Occipital lobe (tissue), 2 donors: ENCODE data around the gene GMDS. TPM values are rescaled to one million over a fixed set of nuclear protein-coding genes. Genes with fewer than 3 reads are reported as not detected.
"Not testable (repeated sequence)": the region's sequence is repeated elsewhere in the genome, so short reads cannot be mapped to it uniquely, and the experiment has no call there.

Experiments
- DNase-seq: peaks from one replicate; lab custom pipeline; 2025; lab: John Stamatoyannopoulos, UW
- total RNA-seq: library from RNA; depleted of rRNA; stranded (reverse); fragments of >200 nt; gene quantifications from one replicate; pipeline ENCODE4 v1.2.3, GENCODE V29; 2014

The GMDS gene
- total RNA-seq, 1 donor from 2014 or later = 6.1 TPM

- DNase-seq = no peak
These were observed 376.7 kb downstream of the GMDS start for GRCh38 chr6:1868561-1869261.

- no peak for DNase-seq
These were observed 378.2 kb downstream of the GMDS start for GRCh38 chr6:1867197-1867596.

- no peak for DNase-seq
These were observed 379.8 kb downstream of the GMDS start for GRCh38 chr6:1865585-1865984.

GRCh38 chr6:1864496-1864895 is 380.9 kb downstream of the GMDS start:
- DNase-seq = no peak

GRCh38 chr6:1862411-1862810 is 383.0 kb downstream of the GMDS start:
- no peak for DNase-seq

- no peak for DNase-seq
These were observed 384.6 kb downstream of the GMDS start for GRCh38 chr6:1860756-1861348.

- no peak for DNase-seq
These were observed 386.5 kb downstream of the GMDS start for GRCh38 chr6:1858859-1859258.

- no peak for DNase-seq
These were observed 387.2 kb downstream of the GMDS start for GRCh38 chr6:1858196-1858595.

- DNase-seq = no peak
These were observed 389.0 kb downstream of the GMDS start for GRCh38 chr6:1856381-1856780.

GRCh38 chr6:1855890-1856289 is 389.5 kb downstream of the GMDS start:
- no peak for DNase-seq

GRCh38 chr6:1854296-1854695 is 391.1 kb downstream of the GMDS start:
- no peak for DNase-seq

- no peak for DNase-seq
These were observed 391.6 kb downstream of the GMDS start for GRCh38 chr6:1853761-1854160.

- DNase-seq = no peak
These were observed 393.5 kb downstream of the GMDS start for GRCh38 chr6:1851681-1852456.

- no peak for DNase-seq
These were observed 394.6 kb downstream of the GMDS start for GRCh38 chr6:1850840-1851157.

- DNase-seq = no peak
These were observed 395.1 kb downstream of the GMDS start for GRCh38 chr6:1850121-1850839.

- DNase-seq = no peak
These were observed 395.7 kb downstream of the GMDS start for GRCh38 chr6:1849691-1850090.

GRCh38 chr6:1848752-1849151 is 396.7 kb downstream of the GMDS start:
- no peak for DNase-seq

GRCh38 chr6:1846611-1847010 is 398.8 kb downstream of the GMDS start:
- no peak for DNase-seq

- not testable (repeated sequence) for DNase-seq
These were observed 399.9 kb downstream of the GMDS start for GRCh38 chr6:1845543-1845942.

- DNase-seq = no peak
These were observed 403.1 kb downstream of the GMDS start for GRCh38 chr6:1842334-1842733.

GRCh38 chr6:1841136-1841535 is 404.3 kb downstream of the GMDS start:
- no peak for DNase-seq

GRCh38 chr6:1840491-1841121 is 404.8 kb downstream of the GMDS start:
- no peak for DNase-seq
